IgD-negative memory B cell (primary cell): ENCODE measurements around the gene NISCH. TPM values are rescaled to one million over a fixed set of nuclear protein-coding genes. Genes with fewer than 3 reads are reported as not detected.
A peak's percentile ranks its signal among the peaks of the same experiment; 100 is the strongest.

Source experiments
- H3K27ac Mint-ChIP-seq, 3 donors: one replicate each; pipeline ENCODE4 v1.8.0; 2020 to 2022; ENCODE audit warnings: mild to moderate bottlenecking in 3 of 3, mixed read lengths in 3 of 3, moderate library complexity in 1 of 3
- H3K27me3 Mint-ChIP-seq: one replicate; pipeline ENCODE4 v1.8.0; 2021; ENCODE audit warnings: mixed read lengths
- H3K36me3 Mint-ChIP-seq: one replicate; pipeline ENCODE4 v1.8.0; 2020; ENCODE audit warnings: mild to moderate bottlenecking, mixed read lengths
- H3K4me1 Mint-ChIP-seq, 3 donors: one replicate each; pipeline ENCODE4 v1.8.0; 2020 to 2022; ENCODE audit warnings: mixed read lengths in 3 of 3, mild to moderate bottlenecking in 1 of 3
- H3K4me3 Mint-ChIP-seq, 4 donors: one replicate each; pipeline ENCODE4 v1.8.0; 2020 to 2022; ENCODE audit warnings: mild to moderate bottlenecking in 4 of 4, mixed read lengths in 4 of 4, moderate library complexity in 3 of 4
- H3K9me3 Mint-ChIP-seq, 3 donors: one replicate each; pipeline ENCODE4 v1.8.0; 2020 to 2021; ENCODE audit warnings: mixed read lengths in 3 of 3, mild to moderate bottlenecking in 1 of 3
- polyA plus RNA-seq: library from polyadenylated mRNA; unstranded; fragments of 300-500 nt; fragmentation: Illumina TruSeq; gene quantifications from one replicate; pipeline ENCODE4 v1.2.3, GENCODE V29; 2021

Gene NISCH
- polyA plus RNA-seq, 1 donor from 2014 or later = 25.2 TPM

- Mint-ChIP-seq H3K36me3 (no peaks in the 10 kb centered on the region), H3K27ac (peak overlapping the region in 2 of 3 donors; percentile 35 to 67), H3K9me3 (no peaks in the 10 kb centered on the region), H3K4me3 (peak overlapping the region in 1 of 4 donors; percentile 48), H3K4me1 (peaks cover 13 to 19% (median 15%) of the 10 kb centered on the region in 3 donors), H3K27me3 (peaks cover 2% of the 10 kb centered on the region)
Measured at GRCh38 chr3:52451237-52452083, 3.9 kb upstream of the NISCH start.

GRCh38 chr3:52452126-52452525 lies 3.3 kb upstream of the NISCH start:
- no peaks in the 10 kb centered on the region for H3K9me3 Mint-ChIP-seq
- H3K36me3 Mint-ChIP-seq = no peaks in the 10 kb centered on the region
- peaks cover 2% of the 10 kb centered on the region for H3K27me3 Mint-ChIP-seq
- H3K4me3 Mint-ChIP-seq = no peak overlapping the region
- peaks cover 13 to 20% (median 16%) of the 10 kb centered on the region in 3 donors for H3K4me1 Mint-ChIP-seq
- H3K27ac Mint-ChIP-seq = no peak overlapping the region

- H3K27ac Mint-ChIP-seq = peak overlapping the region in 1 of 3 donors; percentile 28
- no peak overlapping the region for H3K4me3 Mint-ChIP-seq
- H3K9me3 Mint-ChIP-seq = no peaks in the 10 kb centered on the region
- H3K36me3 Mint-ChIP-seq = no peaks in the 10 kb centered on the region
- H3K27me3 Mint-ChIP-seq = peaks cover 2% of the 10 kb centered on the region
- peaks cover 17 to 24% (median 19%) of the 10 kb centered on the region in 3 donors for H3K4me1 Mint-ChIP-seq
Measured at GRCh38 chr3:52452570-52453221, 2.7 kb upstream of the NISCH start.

- no peaks in the 10 kb centered on the region for H3K9me3 Mint-ChIP-seq
- no peaks in the 10 kb centered on the region for H3K36me3 Mint-ChIP-seq
- peaks cover 20 to 31% (median 24%) of the 10 kb centered on the region in 3 donors for H3K4me1 Mint-ChIP-seq
Measured at GRCh38 chr3:52453496-52454249, 1.7 kb upstream of the NISCH start, which contains the start of gene TNNC1. TSS of gene TNNC1 (minus strand) at chr3:52454041. CDS start at chr3:52454015, 26 bp downstream.

GRCh38 chr3:52454250-52454937 lies 1.0 kb upstream of the NISCH start:
- Mint-ChIP-seq H3K4me1 (peaks cover 20 to 31% (median 25%) of the 10 kb centered on the region in 3 donors), H3K4me3 (peak overlapping the region; percentile 88 to 98 (median 96)), H3K36me3 (no peaks in the 10 kb centered on the region), H3K27ac (peak overlapping the region; percentile 95 to 99 (median 96)), H3K27me3 (peaks cover 2% of the 10 kb centered on the region), H3K9me3 (no peaks in the 10 kb centered on the region)

More at GRCh38 chr3:52453496-52454249, 1.7 kb upstream of the NISCH start, which contains the start of gene TNNC1:
- Mint-ChIP-seq H3K27ac (peak within 1 kb of the TSS; percentile 95 to 99 (median 96)), H3K27me3 (peaks cover 2% of the 10 kb centered on the region), H3K4me3 (peak within 1 kb of the TSS; percentile 88 to 98 (median 96))

- peak overlapping the region; percentile 95 to 99 (median 96) for H3K27ac Mint-ChIP-seq
- H3K4me3 Mint-ChIP-seq = peak overlapping the region; percentile 88 to 98 (median 96)
- peaks cover 2% of the 10 kb centered on the region for H3K27me3 Mint-ChIP-seq
- H3K9me3 Mint-ChIP-seq = no peaks in the 10 kb centered on the region
- peaks cover 20 to 31% (median 25%) of the 10 kb centered on the region in 3 donors for H3K4me1 Mint-ChIP-seq
- H3K36me3 Mint-ChIP-seq = no peaks in the 10 kb centered on the region
Measured at GRCh38 chr3:52454938-52455282, 494 bp upstream of the NISCH start.

GRCh38 chr3:52456169-52456799 lies 880 bp downstream of the NISCH start:
- Mint-ChIP-seq H3K4me3 (peak overlapping the region; percentile 88 to 98 (median 96)), H3K36me3 (no peaks in the 10 kb centered on the region), H3K9me3 (no peaks in the 10 kb centered on the region), H3K4me1 (peaks cover 20 to 31% (median 26%) of the 10 kb centered on the region in 3 donors), H3K27ac (peak overlapping the region; percentile 43 to 95 (median 92)), H3K27me3 (peaks cover 2% of the 10 kb centered on the region)

GRCh38 chr3:52456800-52457183 lies 1.4 kb downstream of the NISCH start:
- H3K4me1 Mint-ChIP-seq = peaks cover 20 to 31% (median 26%) of the 10 kb centered on the region in 3 donors
- no peaks in the 10 kb centered on the region for H3K27me3 Mint-ChIP-seq
- H3K4me3 Mint-ChIP-seq = peak overlapping the region; percentile 80 to 97 (median 92)
- H3K27ac Mint-ChIP-seq = peak overlapping the region; percentile 37 to 95 (median 68)
- H3K36me3 Mint-ChIP-seq = no peaks in the 10 kb centered on the region
- H3K9me3 Mint-ChIP-seq = no peaks in the 10 kb centered on the region

- H3K27ac Mint-ChIP-seq = peak overlapping the region; percentile 52 to 95 (median 71)
- no peaks in the 10 kb centered on the region for H3K9me3 Mint-ChIP-seq
- H3K4me3 Mint-ChIP-seq = peak overlapping the region in 3 of 4 donors; percentile 31 to 84 (median 61)
- H3K4me1 Mint-ChIP-seq = peaks cover 23 to 35% (median 32%) of the 10 kb centered on the region in 3 donors
- H3K27me3 Mint-ChIP-seq = no peaks in the 10 kb centered on the region
- H3K36me3 Mint-ChIP-seq = no peaks in the 10 kb centered on the region
Measured at GRCh38 chr3:52458031-52458760, 2.8 kb downstream of the NISCH start.

- no peaks in the 10 kb centered on the region for H3K36me3 Mint-ChIP-seq
- peak overlapping the region; percentile 52 to 95 (median 71) for H3K27ac Mint-ChIP-seq
- peak overlapping the region in 2 of 4 donors; percentile 70 to 84 for H3K4me3 Mint-ChIP-seq
- no peaks in the 10 kb centered on the region for H3K9me3 Mint-ChIP-seq
- no peaks in the 10 kb centered on the region for H3K27me3 Mint-ChIP-seq
- peaks cover 24 to 36% (median 34%) of the 10 kb centered on the region in 3 donors for H3K4me1 Mint-ChIP-seq
Measured at GRCh38 chr3:52458770-52459545, 3.6 kb downstream of the NISCH start.

- no peak overlapping the region for H3K27ac Mint-ChIP-seq
Measured at GRCh38 chr3:52461874-52462273, 6.5 kb downstream of the NISCH start.

GRCh38 chr3:52463416-52463815 lies 8.0 kb downstream of the NISCH start:
- Mint-ChIP-seq H3K27me3 (no peaks in the 10 kb centered on the region), H3K36me3 (no peaks in the 10 kb centered on the region), H3K4me1 (peaks cover 5 to 13% (median 5%) of the 10 kb centered on the region in 3 donors), H3K9me3 (no peaks in the 10 kb centered on the region), H3K27ac (no peak overlapping the region), H3K4me3 (no peak overlapping the region)

More at GRCh38 chr3:52461874-52462273, 6.5 kb downstream of the NISCH start:
- peaks cover 12 to 25% (median 21%) of the 10 kb centered on the region in 3 donors for H3K4me1 Mint-ChIP-seq
- no peak overlapping the region for H3K4me3 Mint-ChIP-seq
- H3K27me3 Mint-ChIP-seq = no peaks in the 10 kb centered on the region
- no peaks in the 10 kb centered on the region for H3K9me3 Mint-ChIP-seq
- no peaks in the 10 kb centered on the region for H3K36me3 Mint-ChIP-seq
